OCI-LY1 (cell line): ENCODE results near the gene PPP1CA.

Source experiments
- CTCF ChIP-seq: fragments of 200-600 bp; sonication (generic), shearing (Covaris generic); IDR thresholded peaks from 2 replicates; pipeline ENCODE4 v1.5.1; 2017; ENCODE audit warnings: mild to moderate bottlenecking, antibody characterized with exemption, low read length, moderate library complexity, mixed read lengths
- EZH2 ChIP-seq: fragments of 200-600 bp; sonication (generic), shearing (Covaris generic); IDR thresholded peaks from 2 replicates; pipeline ENCODE4 v1.8.0; 2017; ENCODE audit warnings: borderline replicate concordance, mixed run types, mild to moderate bottlenecking, antibody characterized with exemption, low read length, moderate library complexity, mixed read lengths

GRCh38 chr11:67410369-67410831, 8.7 kb upstream of the PPP1CA start:
- TF ChIP-seq EZH2 (no peak), CTCF (no peak)
